ENCODE data around the gene CILP2.
A peak's percentile ranks its signal among the peaks of the same experiment; 100 is the strongest.

CILP2 gene

GRCh38 chr19:19554074-19555023, 16.3 kb downstream of the CILP2 start:
- TF ChIP-seq CTCF (IDR thresholded peaks at IDR 0.05; ENCODE audit: borderline replicate concordance, control extremely low read depth, extremely low read depth, insufficient read depth, missing control alignments) = peak; percentile 76
- in situ Hi-C loops (cut with MboI; ENCODE audit: low sequenced_read_pairs, unreplicated experiment) = no loop called here
- peak; percentile 88 for DNase-seq (ENCODE audit: low spot score)

- no peak for TF ChIP-seq CTCF (IDR thresholded peaks at IDR 0.05; ENCODE audit: borderline replicate concordance, control extremely low read depth, extremely low read depth, insufficient read depth, missing control alignments)
- in situ Hi-C loops (cut with MboI; ENCODE audit: low sequenced_read_pairs, unreplicated experiment) = no loop called here
- no peak for DNase-seq (ENCODE audit: low spot score)
Observed at GRCh38 chr19:19558055-19558454, 20.0 kb downstream of the CILP2 start.

GRCh38 chr19:19558636-19559035, 20.6 kb downstream of the CILP2 start:
- DNase-seq (ENCODE audit: low spot score) = no peak
- TF ChIP-seq CTCF (IDR thresholded peaks at IDR 0.05; ENCODE audit: borderline replicate concordance, control extremely low read depth, extremely low read depth, insufficient read depth, missing control alignments) = no peak
- in situ Hi-C loops (cut with MboI; ENCODE audit: low sequenced_read_pairs, unreplicated experiment) = no loop called here

GRCh38 chr19:19559931-19560330, 21.9 kb downstream of the CILP2 start:
- DNase-seq (ENCODE audit: low spot score) = no peak
- in situ Hi-C loops (cut with MboI; ENCODE audit: low sequenced_read_pairs, unreplicated experiment) = no loop called here
- no peak for TF ChIP-seq CTCF (IDR thresholded peaks at IDR 0.05; ENCODE audit: borderline replicate concordance, control extremely low read depth, extremely low read depth, insufficient read depth, missing control alignments)

GRCh38 chr19:19561946-19562664, 24.0 kb downstream of the CILP2 start:
- no peak for TF ChIP-seq CTCF (IDR thresholded peaks at IDR 0.05; ENCODE audit: borderline replicate concordance, control extremely low read depth, extremely low read depth, insufficient read depth, missing control alignments)
- no peak for DNase-seq (ENCODE audit: low spot score)
- in situ Hi-C loops (cut with MboI; ENCODE audit: low sequenced_read_pairs, unreplicated experiment) = no loop called here

- DNase-seq (ENCODE audit: low spot score) = no peak
- in situ Hi-C loops (cut with MboI; ENCODE audit: low sequenced_read_pairs, unreplicated experiment) = no loop called here
- peak; percentile 21 for TF ChIP-seq CTCF (IDR thresholded peaks at IDR 0.05; ENCODE audit: borderline replicate concordance, control extremely low read depth, extremely low read depth, insufficient read depth, missing control alignments)
Observed at GRCh38 chr19:19562665-19563347, 24.7 kb downstream of the CILP2 start.

Data from GM13976 (cell line).